Bronchial epithelial cell (primary cell): Measurements from ENCODE around the gene SMYD3. TPM values are rescaled to one million over a fixed set of nuclear protein-coding genes. Genes with fewer than 3 reads are reported as not detected.

Experiments used
- DNase-seq: peaks from one replicate; pipeline ENCODE4 v3.0.0-alpha.2; 2010; ENCODE audit warnings: low read depth
- FAIRE-seq: peaks from 2 replicates; lab custom pipeline; 2011; peaks lifted over from hg19 to GRCh38; lab: Jason Lieb, UNC
- H3K27me3 ChIP-seq: 2 replicates; pipeline ENCODE4 v1.5.1; 2011; ENCODE audit warnings: low read length; ENCODE audit not compliant: control insufficient read depth, insufficient read depth
- H3K36me3 ChIP-seq: 2 replicates; pipeline ENCODE4 v1.5.1; 2011; ENCODE audit warnings: low read length; ENCODE audit not compliant: control insufficient read depth, insufficient read depth
- H3K4me3 ChIP-seq: 2 replicates; pipeline ENCODE4 v1.5.1; 2011; ENCODE audit warnings: mild to moderate bottlenecking, low read depth, low read length, control low read depth
- total RNA-seq: library from RNA; depleted of rRNA; stranded (reverse); fragments of >200 nt; gene quantifications from 2 replicates; pipeline ENCODE4 v1.2.1, GENCODE V29; 2014
- TF ChIP-seq, protein P1 (sequence below): IDR thresholded peaks from 2 replicates; pipeline ENCODE4 v1.5.1; 2011; ENCODE audit warnings: mild to moderate bottlenecking, moderate library complexity, low read length, control low read depth, inconsistent platforms; ENCODE audit not compliant: insufficient read depth, severe bottlenecking

The SMYD3 gene
- total RNA-seq, 1 donor from 2014 or later, result 17.4 TPM

DNA sequence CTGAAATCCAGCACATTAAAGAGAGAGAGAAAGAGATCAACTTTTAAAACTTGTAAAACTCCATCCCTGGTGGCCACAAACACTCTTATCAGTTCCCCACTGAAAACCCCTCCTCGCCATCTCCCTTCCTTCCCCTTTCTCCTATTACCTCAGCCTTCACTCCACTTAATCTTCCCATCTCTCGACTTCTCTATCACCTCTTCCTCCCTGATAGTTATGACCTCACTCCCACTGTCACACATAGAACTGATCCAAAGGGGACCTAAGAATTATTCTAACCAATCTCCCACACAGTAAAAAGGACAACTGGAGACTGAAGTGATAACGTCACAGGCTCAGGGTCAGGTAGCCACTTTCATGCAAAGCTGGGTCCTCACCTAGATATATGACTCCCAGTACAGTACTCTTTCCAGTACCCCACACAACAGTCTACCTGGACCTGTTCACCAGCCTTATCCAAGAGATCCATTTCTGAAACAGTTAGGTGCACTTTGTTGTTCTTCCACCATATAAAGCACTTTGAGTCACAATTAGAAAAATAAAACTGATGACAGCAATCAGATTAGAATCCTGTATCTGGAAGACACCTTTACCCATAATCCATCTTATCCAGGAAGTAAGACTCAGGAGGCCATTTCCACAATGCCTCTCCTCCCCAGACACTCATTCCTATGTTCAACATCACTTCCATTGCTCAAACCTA is 324.8 kb downstream of the SMYD3 start:
- TF ChIP-seq, protein P1, sequence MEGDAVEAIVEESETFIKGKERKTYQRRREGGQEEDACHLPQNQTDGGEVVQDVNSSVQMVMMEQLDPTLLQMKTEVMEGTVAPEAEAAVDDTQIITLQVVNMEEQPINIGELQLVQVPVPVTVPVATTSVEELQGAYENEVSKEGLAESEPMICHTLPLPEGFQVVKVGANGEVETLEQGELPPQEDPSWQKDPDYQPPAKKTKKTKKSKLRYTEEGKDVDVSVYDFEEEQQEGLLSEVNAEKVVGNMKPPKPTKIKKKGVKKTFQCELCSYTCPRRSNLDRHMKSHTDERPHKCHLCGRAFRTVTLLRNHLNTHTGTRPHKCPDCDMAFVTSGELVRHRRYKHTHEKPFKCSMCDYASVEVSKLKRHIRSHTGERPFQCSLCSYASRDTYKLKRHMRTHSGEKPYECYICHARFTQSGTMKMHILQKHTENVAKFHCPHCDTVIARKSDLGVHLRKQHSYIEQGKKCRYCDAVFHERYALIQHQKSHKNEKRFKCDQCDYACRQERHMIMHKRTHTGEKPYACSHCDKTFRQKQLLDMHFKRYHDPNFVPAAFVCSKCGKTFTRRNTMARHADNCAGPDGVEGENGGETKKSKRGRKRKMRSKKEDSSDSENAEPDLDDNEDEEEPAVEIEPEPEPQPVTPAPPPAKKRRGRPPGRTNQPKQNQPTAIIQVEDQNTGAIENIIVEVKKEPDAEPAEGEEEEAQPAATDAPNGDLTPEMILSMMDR, result no peak
- no peak for FAIRE-seq

DNA sequence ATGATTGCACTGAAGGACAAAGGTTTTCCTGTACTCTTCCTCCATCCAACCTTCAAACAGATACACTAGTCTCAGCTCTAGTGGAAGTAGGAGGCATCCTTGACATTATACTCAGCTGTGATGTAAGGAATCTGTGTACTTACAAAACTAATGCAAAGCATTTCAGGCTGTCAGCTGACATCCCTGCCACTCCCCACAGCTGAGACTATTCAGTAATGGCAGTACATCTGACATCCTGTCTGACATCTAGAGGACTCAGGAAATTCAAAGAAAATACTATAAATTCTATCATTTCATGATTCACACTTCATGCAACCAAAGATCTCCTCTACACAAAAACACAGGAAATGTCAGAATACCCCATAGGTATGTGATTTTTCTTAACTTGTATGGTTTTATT is 325.8 kb downstream of the SMYD3 start:
- no peaks in the 10 kb centered on the region for H3K36me3 ChIP-seq
- DNase-seq (peak; percentile 7), FAIRE-seq (no peak)
- H3K27me3 ChIP-seq, result no peaks in the 10 kb centered on the region
- H3K4me3 ChIP-seq, result no peak overlapping the region
- TF ChIP-seq, protein P1, result no peak

More for the DNA sequence above, 324.8 kb downstream of the SMYD3 start:
- Histone ChIP-seq H3K36me3 (no peaks in the 10 kb centered on the region), H3K4me3 (no peak overlapping the region), H3K27me3 (no peaks in the 10 kb centered on the region)
- no peak for DNase-seq

DNA sequence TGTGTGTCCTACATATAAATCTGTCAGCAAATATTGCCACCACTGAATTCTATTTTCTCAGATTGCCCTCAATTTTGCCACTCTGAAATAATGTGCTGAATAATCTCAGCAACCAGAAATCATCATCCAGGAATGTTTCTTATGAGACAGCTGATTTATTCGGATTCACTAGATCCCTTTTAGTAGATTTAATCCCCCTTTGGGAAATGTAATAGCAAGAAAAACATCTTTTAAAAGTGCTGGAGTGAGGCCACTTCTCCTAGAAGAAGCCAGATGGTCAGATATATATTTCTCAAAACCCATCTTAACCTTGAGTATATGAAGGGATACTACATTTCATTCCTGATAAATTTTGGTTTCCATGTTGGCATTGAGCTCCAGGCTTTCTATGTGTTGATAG is 327.7 kb downstream of the SMYD3 start:
- TF ChIP-seq, protein P1, result no peak
- H3K36me3 ChIP-seq, result no peaks in the 10 kb centered on the region
- FAIRE-seq (no peak), DNase-seq (no peak)
- H3K27me3 ChIP-seq, result no peaks in the 10 kb centered on the region
- H3K4me3 ChIP-seq, result no peak overlapping the region

DNA sequence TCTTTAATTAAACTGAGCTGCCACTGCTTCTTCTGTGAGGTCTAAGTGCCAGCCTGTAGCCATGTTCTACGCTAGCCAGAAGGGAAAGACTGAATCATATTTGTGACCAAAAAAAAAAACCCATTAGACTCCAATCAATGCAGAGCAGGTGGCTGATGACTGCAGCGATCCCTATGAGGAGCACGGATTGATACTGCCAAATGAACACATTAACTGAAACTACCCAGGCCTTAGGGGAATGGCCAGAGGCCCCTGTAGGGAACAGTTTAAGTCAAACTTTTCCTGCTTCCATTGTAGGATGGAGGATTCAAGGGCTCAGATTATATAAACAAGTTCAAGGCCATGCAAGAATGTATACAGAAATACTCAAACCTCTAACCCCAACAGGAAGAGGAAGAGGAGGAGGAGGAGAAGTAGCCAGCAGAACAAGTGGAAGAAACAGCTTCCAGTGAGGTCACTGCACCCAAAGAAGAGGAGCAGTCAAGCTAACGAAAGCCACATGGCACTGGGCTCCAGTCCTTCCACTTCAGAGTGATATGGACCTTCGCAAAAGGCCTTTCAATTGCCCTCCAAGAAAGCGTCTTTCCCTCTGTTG is 328.3 kb downstream of the SMYD3 start:
- no peak for DNase-seq
- Histone ChIP-seq H3K4me3 (no peak overlapping the region), H3K36me3 (no peaks in the 10 kb centered on the region), H3K27me3 (no peaks in the 10 kb centered on the region)
- FAIRE-seq, result no peak
- TF ChIP-seq, protein P1, result no peak

DNA sequence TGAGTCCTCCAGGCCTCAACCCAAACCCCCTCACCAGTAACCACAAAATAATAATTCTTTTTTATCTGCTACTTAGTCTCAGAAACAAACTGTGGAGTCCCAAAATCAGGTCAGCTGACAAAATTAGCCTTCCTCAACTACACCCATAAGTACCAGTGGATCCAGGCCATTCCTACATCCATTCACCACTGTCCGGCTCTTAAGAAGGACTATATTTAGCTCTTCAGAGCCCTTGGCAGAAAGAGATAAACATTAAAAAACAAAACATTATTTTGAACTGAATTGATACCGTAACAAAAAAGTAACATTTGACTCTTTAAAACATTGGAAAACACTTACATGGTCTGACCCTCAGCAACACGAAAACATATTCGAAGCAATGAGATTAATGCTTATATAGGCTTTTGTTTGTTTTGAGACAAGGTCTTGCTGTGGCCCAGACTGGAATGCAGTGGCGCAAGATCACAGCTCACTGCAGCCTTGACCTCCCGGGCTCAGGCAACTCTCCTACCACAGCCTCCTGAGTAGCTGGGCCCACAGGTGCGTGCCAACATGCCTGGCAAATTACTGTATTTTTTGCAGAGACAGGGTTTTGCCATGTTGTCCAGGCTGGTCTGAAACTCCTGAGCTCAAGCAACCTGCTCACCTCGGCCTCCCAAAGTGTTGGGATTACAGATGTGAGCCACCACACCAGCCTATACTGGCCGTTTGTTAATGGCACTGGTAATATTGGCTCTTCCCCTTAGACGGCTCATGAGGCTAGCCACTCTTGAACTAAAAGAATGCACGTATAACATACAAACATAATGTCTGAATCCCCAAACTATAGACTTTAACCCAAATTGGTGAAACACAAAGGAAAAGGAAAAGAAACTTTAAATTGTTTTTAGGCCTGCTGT is 330.7 kb downstream of the SMYD3 start:
- TF ChIP-seq, protein P1, result no peak
- DNase-seq, result peak; percentile 53
- no peak for FAIRE-seq

More for the DNA sequence above, 330.7 kb downstream of the SMYD3 start:
- Histone ChIP-seq H3K36me3 (no peaks in the 10 kb centered on the region), H3K4me3 (no peak overlapping the region), H3K27me3 (no peaks in the 10 kb centered on the region)
